GM12892 (cell line): Measurements from ENCODE around the gene PCSK5.

ENCODE experiments used
- DNase-seq: peaks from one replicate; pipeline ENCODE4 v3.0.0; 2011; ENCODE audit not compliant: insufficient read length
- FAIRE-seq: peaks from 2 replicates; lab custom pipeline; 2011; peaks lifted over from hg19 to GRCh38; lab: Jason Lieb, UNC
- POLR2A ChIP-seq: IDR thresholded peaks from 2 replicates; pipeline ENCODE4 v1.6.1; 2011; ENCODE audit warnings: low read depth, low read length, control low read depth
- POLR2AphosphoS5 ChIP-seq: IDR thresholded peaks from 2 replicates; pipeline ENCODE4 v1.6.1; 2011; ENCODE audit warnings: low read depth, low read length, control low read depth
- TAF1 ChIP-seq: IDR thresholded peaks from 2 replicates; pipeline ENCODE4 v1.6.1; 2011; ENCODE audit warnings: low read depth, mild to moderate bottlenecking, control low read depth, low read length, borderline replicate concordance

The PCSK5 gene

GRCh38 chr9:76115396-76115795 is 224.9 kb downstream of the PCSK5 start:
- DNase-seq (no peak), FAIRE-seq (no peak)
- no peak for TF ChIP-seq TAF1
- no peak for TF ChIP-seq POLR2AphosphoS5
- TF ChIP-seq POLR2A, result no peak

- FAIRE-seq (no peak), DNase-seq (no peak)
- TF ChIP-seq POLR2AphosphoS5 (no peak), POLR2A (no peak), TAF1 (no peak)
Observed at GRCh38 chr9:76115982-76116646, 225.6 kb downstream of the PCSK5 start.

- FAIRE-seq (no peak), DNase-seq (no peak)
- TF ChIP-seq POLR2AphosphoS5, result no peak
- TF ChIP-seq TAF1, result no peak
- no peak for TF ChIP-seq POLR2A
Observed at GRCh38 chr9:76116913-76117312, 226.4 kb downstream of the PCSK5 start.

GRCh38 chr9:76127637-76128036 is 237.2 kb downstream of the PCSK5 start:
- TF ChIP-seq TAF1, result no peak
- no peak for TF ChIP-seq POLR2A
- TF ChIP-seq POLR2AphosphoS5, result no peak
- DNase-seq (no peak), FAIRE-seq (no peak)

- TF ChIP-seq TAF1, result no peak
- TF ChIP-seq POLR2AphosphoS5, result no peak
- no peak for TF ChIP-seq POLR2A
- FAIRE-seq (no peak), DNase-seq (no peak)
Observed at GRCh38 chr9:76135902-76136301, 245.4 kb downstream of the PCSK5 start.

GRCh38 chr9:76136986-76137385 is 246.5 kb downstream of the PCSK5 start:
- no peak for TF ChIP-seq POLR2AphosphoS5
- TF ChIP-seq TAF1, result no peak
- TF ChIP-seq POLR2A, result no peak
- DNase-seq, result no peak
- no peak for FAIRE-seq

- FAIRE-seq (no peak), DNase-seq (no peak)
- TF ChIP-seq POLR2A, result no peak
- no peak for TF ChIP-seq TAF1
- no peak for TF ChIP-seq POLR2AphosphoS5
Observed at GRCh38 chr9:76137931-76138330, 247.5 kb downstream of the PCSK5 start.

- FAIRE-seq, result no peak
- TF ChIP-seq POLR2A (no peak), POLR2AphosphoS5 (no peak), TAF1 (no peak)
- DNase-seq, result no peak
Observed at GRCh38 chr9:76138360-76138759, 247.9 kb downstream of the PCSK5 start.

- TF ChIP-seq POLR2A (no peak), POLR2AphosphoS5 (no peak), TAF1 (no peak)
- FAIRE-seq, result no peak
- no peak for DNase-seq
Observed at GRCh38 chr9:76143834-76144233, 253.4 kb downstream of the PCSK5 start.

- DNase-seq (no peak), FAIRE-seq (no peak)
- no peak for TF ChIP-seq TAF1
- no peak for TF ChIP-seq POLR2A
- no peak for TF ChIP-seq POLR2AphosphoS5
Observed at GRCh38 chr9:76150013-76150412, 259.5 kb downstream of the PCSK5 start.

GRCh38 chr9:76151267-76151666 is 260.8 kb downstream of the PCSK5 start:
- TF ChIP-seq POLR2AphosphoS5 (no peak), POLR2A (no peak), TAF1 (no peak)
- FAIRE-seq (no peak), DNase-seq (no peak)

GRCh38 chr9:76153339-76153738 is 262.9 kb downstream of the PCSK5 start:
- no peak for DNase-seq
- no peak for TF ChIP-seq POLR2A
- no peak for FAIRE-seq

GRCh38 chr9:76153902-76154629 is 263.6 kb downstream of the PCSK5 start:
- TF ChIP-seq POLR2A (no peak), POLR2AphosphoS5 (no peak), TAF1 (no peak)
- FAIRE-seq (no peak), DNase-seq (no peak)

- FAIRE-seq, result no peak
- TF ChIP-seq POLR2A, result no peak
- no peak for TF ChIP-seq TAF1
- TF ChIP-seq POLR2AphosphoS5, result no peak
- no peak for DNase-seq
Observed at GRCh38 chr9:76155361-76155760, 264.9 kb downstream of the PCSK5 start.
